OCI-LY3 (cell line): ENCODE measurements around the gene ACOT4.

ENCODE experiments used
- CTCF ChIP-seq: fragments of 200-600, 300-600 bp; sonication (generic); IDR thresholded peaks from 2 replicates; pipeline ENCODE4 v1.5.1; 2014; ENCODE audit warnings: antibody characterized with exemption, low read length, low read depth
- EZH2phosphoT487 ChIP-seq: fragments of 200-600 bp; shearing (Covaris generic); IDR thresholded peaks from 2 replicates; pipeline ENCODE4 v1.6.1; 2018; ENCODE audit warnings: antibody characterized with exemption, mixed run types, low read depth

DNA sequence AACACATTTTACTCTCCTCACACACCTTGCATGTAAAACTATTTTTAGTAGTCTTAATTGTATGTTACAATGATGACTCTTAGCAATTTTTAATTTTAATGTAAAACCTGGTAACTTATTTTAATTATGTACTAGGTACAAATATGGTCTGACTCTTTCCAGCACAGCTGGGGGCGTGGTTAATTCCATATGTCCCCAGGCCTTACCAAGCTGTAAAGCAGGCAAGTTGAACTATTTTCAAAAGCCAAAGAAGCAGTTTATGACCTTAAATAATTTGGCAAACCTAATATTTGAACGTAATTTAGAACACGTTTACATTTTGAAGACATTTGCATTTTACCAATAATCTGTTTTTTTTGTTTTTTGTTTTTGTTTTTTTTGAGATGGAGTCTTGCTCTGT, 11.3 kb downstream of the ACOT4 start:
- TF ChIP-seq CTCF (no peak), EZH2phosphoT487 (no peak)
